ENCODE data around the gene LPCAT1.
"Not testable (repeated sequence)": the region's sequence is repeated elsewhere in the genome, so short reads cannot be mapped to it uniquely, and the experiment has no call there.

The LPCAT1 gene

DNA sequence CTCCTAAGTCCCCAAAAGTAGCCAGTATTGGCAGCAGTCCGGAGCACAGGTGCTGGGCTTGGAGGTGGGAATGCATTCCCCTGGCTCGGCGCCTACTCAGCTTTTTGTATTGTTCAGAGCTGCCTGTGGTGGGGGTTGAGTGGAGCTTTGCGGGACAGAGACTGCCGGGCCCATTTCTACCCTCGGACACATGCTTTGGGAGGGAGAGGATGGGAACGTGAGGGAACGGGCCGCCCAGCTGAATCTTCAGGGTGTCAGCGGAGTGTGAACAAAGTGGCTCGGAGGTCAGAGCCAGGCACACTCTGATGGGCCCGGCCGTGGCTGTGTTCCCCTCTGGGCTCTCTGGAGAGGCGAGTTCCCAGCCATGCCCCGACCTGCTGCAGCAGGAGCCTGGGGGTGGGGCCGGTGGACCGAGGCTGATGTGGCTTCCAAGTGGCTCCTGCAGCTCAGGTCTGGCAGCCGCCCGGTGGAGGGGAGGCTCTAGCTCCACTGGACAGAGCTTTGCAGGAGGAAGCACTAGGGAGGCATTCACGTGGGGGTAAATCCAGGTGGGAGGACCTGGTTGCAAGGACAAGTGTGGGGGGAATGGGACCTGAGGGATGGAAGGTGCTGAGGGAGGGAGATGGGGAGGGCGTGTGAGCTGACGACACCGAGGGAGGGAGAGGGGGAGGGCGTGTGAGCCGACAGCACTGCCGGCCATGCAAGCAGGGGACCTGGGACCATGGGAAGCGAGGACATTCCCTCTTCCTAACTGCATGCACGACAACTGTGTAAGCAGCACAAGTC, 47.4 kb downstream of the LPCAT1 start:
- FAIRE-seq (no peak), DNase-seq (ENCODE audit: insufficient read length) (no peak)
- no peak for TF ChIP-seq TAF1 (IDR thresholded peaks at IDR 0.05; ENCODE audit: borderline replicate concordance, low read depth, low read length)
- no peak for TF ChIP-seq POLR2A (IDR thresholded peaks at IDR 0.05; ENCODE audit: low read depth, low read length)
- no peak for TF ChIP-seq POLR2AphosphoS5 (IDR thresholded peaks at IDR 0.05; ENCODE audit: low read depth, low read length)

DNA sequence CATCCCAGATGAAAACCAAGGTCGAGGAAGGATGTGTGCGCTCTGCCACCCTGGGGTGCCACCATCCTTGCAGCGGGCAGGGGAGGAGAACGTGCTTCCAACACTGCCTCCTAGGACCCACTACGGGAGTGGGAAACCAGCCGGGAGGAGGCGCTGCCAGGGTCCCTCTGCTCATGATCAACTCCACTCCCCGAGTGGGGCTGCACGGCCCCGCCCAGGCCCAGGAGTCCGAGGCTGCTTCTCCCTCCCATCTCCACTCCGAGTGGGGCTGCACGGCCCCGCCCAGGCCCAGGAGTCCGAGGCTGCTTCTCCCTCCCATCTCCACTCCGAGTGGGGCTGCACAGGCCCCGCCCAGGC, 48.2 kb downstream of the LPCAT1 start:
- FAIRE-seq; DNase-seq (ENCODE audit: insufficient read length): not testable (repeated sequence)

DNA sequence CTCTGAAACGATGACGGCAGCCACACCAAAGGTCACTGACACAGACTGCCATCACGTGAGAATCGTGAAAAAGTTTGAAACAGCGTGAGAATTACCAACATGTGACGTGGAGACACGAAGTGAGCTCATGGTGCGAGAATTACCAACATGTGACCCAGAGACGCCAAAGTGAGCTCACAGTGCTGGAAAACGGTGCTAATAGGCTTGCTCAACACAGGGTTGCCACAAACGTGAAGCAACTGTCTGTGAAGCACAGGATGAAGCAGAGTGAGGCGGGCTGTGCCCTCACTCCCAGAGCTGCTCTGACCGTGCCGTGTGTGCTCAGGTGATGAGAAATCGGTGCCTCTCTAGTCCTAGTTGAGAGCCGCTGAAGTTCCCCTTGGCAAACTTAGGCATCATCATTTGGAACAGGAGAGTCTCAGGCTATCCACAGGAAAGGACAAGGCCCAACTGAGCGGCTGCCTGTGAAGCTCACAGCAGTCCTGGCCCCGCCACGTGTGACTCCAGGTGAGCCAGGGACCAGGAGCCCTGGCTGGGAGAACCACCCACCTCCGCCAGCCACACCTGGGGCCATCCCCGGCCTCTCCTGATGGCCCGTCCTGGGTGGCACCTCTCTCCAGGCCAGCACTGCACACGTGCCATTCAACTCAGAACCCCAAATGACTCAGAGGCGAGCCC, 48.8 kb downstream of the LPCAT1 start:
- TF ChIP-seq POLR2A (IDR thresholded peaks at IDR 0.05; ENCODE audit: low read depth, low read length): no peak
- TF ChIP-seq POLR2AphosphoS5 (IDR thresholded peaks at IDR 0.05; ENCODE audit: low read depth, low read length): peak; percentile 40; the same call in 1 of the 2 replicates
- DNase-seq (ENCODE audit: insufficient read length) (no peak), FAIRE-seq (no peak)

DNA sequence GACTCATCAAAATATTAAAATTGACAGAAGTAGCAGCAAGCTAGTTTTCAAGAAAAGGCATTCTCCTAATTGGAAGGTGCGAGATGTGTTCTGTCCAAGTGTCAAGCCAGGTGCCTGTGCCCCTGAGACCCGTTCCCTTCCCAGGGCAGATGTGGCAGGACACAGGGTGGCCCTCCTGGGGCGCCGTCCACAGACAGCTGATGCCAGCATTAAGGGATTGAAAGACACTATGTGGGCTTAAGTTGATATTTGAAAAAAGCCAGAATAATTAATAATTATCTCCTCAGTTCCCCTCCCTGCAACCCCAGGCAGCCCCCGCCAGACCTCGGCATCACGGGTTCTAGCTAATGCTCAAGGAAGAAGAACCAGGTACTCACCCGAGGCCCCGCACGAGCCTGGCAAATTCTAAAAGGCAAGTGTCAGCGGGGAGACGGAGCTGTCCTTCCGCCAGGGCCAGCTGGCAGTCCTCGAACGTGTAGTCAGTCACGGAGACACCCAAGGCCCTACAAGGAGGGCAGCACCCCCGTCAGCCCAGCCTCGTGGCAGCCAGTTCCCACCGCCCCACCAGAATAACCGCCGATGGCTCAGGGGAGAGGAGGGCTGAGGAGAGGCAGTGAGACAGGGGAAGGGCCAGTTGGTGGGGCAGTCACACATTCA, 49.4 kb downstream of the LPCAT1 start:
- no peak for FAIRE-seq
- no peak for DNase-seq (ENCODE audit: insufficient read length)
- TF ChIP-seq POLR2A (IDR thresholded peaks at IDR 0.05; ENCODE audit: low read depth, low read length): no peak
- no peak for TF ChIP-seq POLR2AphosphoS5 (IDR thresholded peaks at IDR 0.05; ENCODE audit: low read depth, low read length)
- no peak for TF ChIP-seq TAF1 (IDR thresholded peaks at IDR 0.05; ENCODE audit: borderline replicate concordance, low read depth, low read length)

DNA sequence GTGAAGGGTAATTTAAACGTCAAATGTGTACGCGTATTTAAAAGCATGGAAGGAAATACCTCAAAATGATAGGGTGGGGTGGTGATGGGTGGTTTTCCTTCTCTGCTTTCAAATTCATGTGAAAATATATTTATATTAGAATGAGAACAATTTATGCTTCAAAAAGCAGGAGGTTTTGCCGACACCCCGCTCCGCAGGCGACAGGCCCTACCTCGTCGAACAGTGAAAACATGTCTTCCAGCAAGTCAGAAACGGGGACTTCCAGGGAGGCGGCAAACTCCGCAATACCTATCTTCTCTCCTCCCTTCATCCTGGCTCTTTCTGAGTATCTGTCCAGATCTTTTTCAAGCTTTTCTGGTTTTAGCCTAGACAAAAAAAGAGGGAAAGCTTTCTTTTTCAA, 50.0 kb downstream of the LPCAT1 start:
- TF ChIP-seq POLR2AphosphoS5 (IDR thresholded peaks at IDR 0.05; ENCODE audit: low read depth, low read length) (no peak), TAF1 (IDR thresholded peaks at IDR 0.05; ENCODE audit: borderline replicate concordance, low read depth, low read length) (no peak), POLR2A (IDR thresholded peaks at IDR 0.05; ENCODE audit: low read depth, low read length) (no peak)
- no peak for FAIRE-seq
- DNase-seq (ENCODE audit: insufficient read length): no peak

DNA sequence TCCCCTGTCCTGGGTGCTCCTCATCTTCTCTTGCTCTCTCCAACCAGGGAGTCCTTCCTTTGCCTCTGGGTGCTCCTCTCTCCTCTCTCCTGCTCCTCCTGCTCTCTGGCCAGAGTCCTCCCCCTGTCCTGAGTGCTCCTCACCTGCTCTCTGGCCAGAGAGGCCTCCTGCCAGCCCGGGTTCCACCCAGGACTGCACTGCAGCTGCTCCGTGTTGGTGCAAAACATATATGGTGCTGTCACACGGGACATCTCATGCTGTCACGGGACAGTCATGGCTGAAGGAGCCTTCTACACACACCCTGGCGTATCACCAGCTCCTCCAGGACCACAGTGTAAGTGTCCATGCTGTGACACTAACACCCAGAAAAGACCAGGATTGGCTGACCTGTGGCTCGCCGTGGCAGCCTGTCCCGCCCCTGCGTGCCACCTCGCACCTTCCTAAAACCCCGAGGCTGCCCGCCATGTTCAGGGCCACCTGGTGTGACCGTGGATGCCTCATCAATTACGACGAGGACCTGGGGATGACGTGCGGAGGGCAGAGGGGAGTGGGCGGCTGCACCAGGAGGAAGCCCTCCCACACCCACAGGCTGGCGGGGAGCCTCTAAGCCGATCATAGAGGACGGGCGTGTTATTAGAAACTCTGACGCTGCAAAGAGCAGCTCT, 50.7 kb downstream of the LPCAT1 start:
- FAIRE-seq (no peak), DNase-seq (ENCODE audit: insufficient read length) (no peak)
- TF ChIP-seq POLR2AphosphoS5 (IDR thresholded peaks at IDR 0.05; ENCODE audit: low read depth, low read length) (no peak), TAF1 (IDR thresholded peaks at IDR 0.05; ENCODE audit: borderline replicate concordance, low read depth, low read length) (no peak), POLR2A (IDR thresholded peaks at IDR 0.05; ENCODE audit: low read depth, low read length) (no peak)

DNA sequence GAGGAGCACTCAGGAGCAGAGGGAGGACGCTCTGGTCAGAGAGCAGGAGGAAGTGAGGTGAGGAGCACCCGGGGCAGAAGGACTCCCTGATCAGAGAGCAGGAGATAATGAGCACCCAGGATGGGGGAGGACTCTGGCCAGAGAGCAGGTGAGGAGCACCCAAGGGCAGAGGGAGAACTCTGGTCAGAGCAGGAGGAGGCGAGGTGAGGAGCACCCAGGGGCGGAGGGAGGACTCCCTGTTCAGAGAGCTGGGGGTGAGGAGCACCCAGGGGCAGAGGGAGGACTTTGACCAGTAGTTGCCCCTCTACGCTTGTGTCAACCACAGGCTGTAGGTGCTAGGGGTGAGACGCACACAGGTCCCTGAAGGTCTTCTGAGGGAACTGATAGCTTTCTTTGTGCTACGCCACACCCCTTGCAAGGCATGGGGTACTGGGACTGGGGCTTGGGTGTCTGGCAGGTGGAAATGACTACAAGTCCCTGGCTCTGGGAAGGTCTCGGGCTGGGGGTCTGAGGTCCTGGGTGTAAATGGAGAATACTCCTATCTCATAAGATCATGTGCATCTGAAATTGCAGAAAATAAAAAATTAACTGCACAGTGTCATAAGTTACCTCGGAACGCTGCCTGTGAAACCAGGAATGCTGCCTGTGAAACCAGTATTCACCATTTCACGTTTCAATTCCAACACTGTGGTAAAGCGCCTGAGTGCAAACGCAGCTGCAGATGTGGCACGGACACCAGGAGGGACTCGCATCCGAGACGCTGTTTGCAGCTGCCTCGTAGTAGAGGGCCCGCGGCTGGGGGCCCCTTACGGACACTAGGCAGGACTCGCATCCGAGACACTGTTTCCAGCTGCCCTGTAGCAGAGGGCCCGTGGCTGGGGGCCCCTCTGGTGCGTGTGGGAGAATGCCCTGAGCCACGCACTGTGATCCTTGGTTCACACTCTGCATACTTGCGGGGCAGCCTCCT, 51.5 kb downstream of the LPCAT1 start:
- FAIRE-seq (no peak), DNase-seq (ENCODE audit: insufficient read length) (no peak)
- TF ChIP-seq TAF1 (IDR thresholded peaks at IDR 0.05; ENCODE audit: borderline replicate concordance, low read depth, low read length): no peak
- TF ChIP-seq POLR2AphosphoS5 (IDR thresholded peaks at IDR 0.05; ENCODE audit: low read depth, low read length): no peak
- TF ChIP-seq POLR2A (IDR thresholded peaks at IDR 0.05; ENCODE audit: low read depth, low read length): no peak

DNA sequence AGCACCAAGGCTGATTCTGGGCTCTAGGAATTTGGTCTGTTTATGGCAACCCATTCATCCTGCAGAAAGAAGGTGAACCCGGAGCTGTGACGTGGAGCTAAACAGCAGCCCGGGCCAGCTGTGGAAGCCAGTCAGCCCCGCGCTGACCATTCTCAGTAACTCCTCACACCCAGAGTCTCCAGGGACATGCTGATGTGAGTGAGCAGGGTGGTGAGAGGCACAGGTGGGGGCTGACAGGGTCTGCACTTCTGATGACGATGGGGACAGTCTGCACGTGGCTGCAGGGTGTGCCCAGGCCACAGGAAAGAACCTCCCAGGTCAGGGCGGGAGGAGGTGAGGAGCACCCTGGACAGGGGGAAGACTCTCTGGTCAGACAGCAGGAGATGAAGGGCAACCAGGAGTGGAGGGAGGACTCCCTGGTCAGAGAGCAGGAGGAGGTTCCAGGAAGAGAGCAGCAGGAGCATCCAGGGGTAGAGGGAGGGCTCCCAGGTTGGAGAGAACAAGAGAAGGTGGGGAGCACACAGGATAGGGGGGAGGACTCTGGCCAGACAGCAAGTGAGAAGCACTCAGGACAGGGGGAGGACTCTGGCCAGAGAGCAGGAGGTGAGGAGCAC, 52.4 kb downstream of the LPCAT1 start:
- TF ChIP-seq POLR2AphosphoS5 (IDR thresholded peaks at IDR 0.05; ENCODE audit: low read depth, low read length) (no peak), TAF1 (IDR thresholded peaks at IDR 0.05; ENCODE audit: borderline replicate concordance, low read depth, low read length) (no peak), POLR2A (IDR thresholded peaks at IDR 0.05; ENCODE audit: low read depth, low read length) (no peak; the same call in 1 of the 2 replicates)
- DNase-seq (ENCODE audit: insufficient read length): no peak
- FAIRE-seq: no peak

DNA sequence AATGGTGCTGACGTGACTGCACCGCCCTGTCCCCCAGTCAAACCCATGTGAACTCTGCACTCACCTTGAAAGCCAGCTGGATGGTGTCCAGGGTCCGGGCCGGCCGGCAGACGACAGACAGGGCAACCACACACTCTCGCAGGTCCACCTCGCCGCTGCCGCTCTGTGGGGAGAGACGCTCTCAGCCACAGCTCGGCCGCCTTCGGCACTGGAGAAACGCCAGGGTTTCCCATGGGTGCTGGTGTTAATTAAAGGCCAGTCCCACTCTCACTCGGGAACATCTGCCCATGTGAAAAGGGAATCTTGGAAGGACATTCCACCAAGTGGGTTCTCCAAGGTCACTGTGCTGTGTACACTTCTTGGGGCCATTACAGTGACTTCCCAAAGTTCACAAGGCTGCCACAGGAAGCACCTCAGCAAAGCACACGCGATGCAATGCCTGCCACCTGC, 53.0 kb downstream of the LPCAT1 start:
- TF ChIP-seq POLR2A (IDR thresholded peaks at IDR 0.05; ENCODE audit: low read depth, low read length): no peak
- TF ChIP-seq POLR2AphosphoS5 (IDR thresholded peaks at IDR 0.05; ENCODE audit: low read depth, low read length): no peak
- TF ChIP-seq TAF1 (IDR thresholded peaks at IDR 0.05; ENCODE audit: borderline replicate concordance, low read depth, low read length): no peak
- no peak for FAIRE-seq
- DNase-seq (ENCODE audit: insufficient read length): no peak
